Measurements from ENCODE around the gene FBXW8.

GRCh38 chr12:117063162-117063911 lies 152.6 kb downstream of the FBXW8 start:
- TF ChIP-seq CTCF (conservative IDR thresholded peaks at IDR 0.05 in 1 of 2, IDR thresholded peaks at IDR 0.05 in 1 of 2; ENCODE audit: low read depth in 1 of 2, low read length in 2 of 2) (no peak), EZH2 (IDR thresholded peaks at IDR 0.05; ENCODE audit: low read length, missing control alignments) (no peak)
